OCI-LY1 (cell line): ENCODE measurements around the gene OR6B1.

ENCODE experiments used
- H2AFZ ChIP-seq: fragments of 200-600 bp; sonication (generic), shearing (Covaris generic); 2 replicates; pipeline ENCODE4 v1.6.0; 2014; ENCODE audit warnings: antibody characterized with exemption, mild to moderate bottlenecking, low read length
- H3F3A ChIP-seq: fragments of 200-600 bp; sonication (generic), shearing (Covaris generic); 2 replicates; pipeline ENCODE4 v1.6.0; 2014; ENCODE audit warnings: mild to moderate bottlenecking, antibody characterized with exemption, low read length, moderate library complexity; ENCODE audit not compliant: insufficient read depth
- H3K27ac ChIP-seq: fragments of 200-600 bp; sonication (generic); 2 replicates; pipeline ENCODE4 v1.5.1; 2014; ENCODE audit warnings: low read length, mixed run types, mild to moderate bottlenecking, low read depth; ENCODE audit not compliant: poor library complexity, severe bottlenecking
- H3K27me3 ChIP-seq: fragments of 200-600 bp; sonication (generic); 2 replicates; pipeline ENCODE4 v1.6.0; 2014; ENCODE audit warnings: antibody characterized with exemption, mild to moderate bottlenecking, low read length, moderate library complexity; ENCODE audit not compliant: insufficient read depth
- H3K36me3 ChIP-seq: fragments of 200-600 bp; sonication (generic); 2 replicates; pipeline ENCODE4 v1.6.1; 2014; ENCODE audit warnings: mild to moderate bottlenecking, antibody characterized with exemption, low read length, moderate library complexity, mixed read lengths; ENCODE audit not compliant: insufficient read depth
- H3K4me1 ChIP-seq: fragments of 200-600 bp; sonication (generic); 2 replicates; pipeline ENCODE4 v1.5.1; 2014; ENCODE audit warnings: mild to moderate bottlenecking, low read length, moderate library complexity; ENCODE audit not compliant: insufficient read depth, severe bottlenecking
- H3K4me2 ChIP-seq: fragments of 200-600 bp; sonication (generic), shearing (Covaris generic); 2 replicates; pipeline ENCODE4 v1.6.1; 2014; ENCODE audit warnings: low read length
- H3K4me3 ChIP-seq: fragments of 200-600 bp; sonication (generic); 2 replicates; pipeline ENCODE4 v1.5.1; 2014; ENCODE audit warnings: low read length, low read depth, mild to moderate bottlenecking, mixed read lengths; ENCODE audit not compliant: poor library complexity, severe bottlenecking
- H3K79me2 ChIP-seq: fragments of 200-600 bp; shearing (Covaris generic); 2 replicates; pipeline ENCODE4 v1.6.1; 2016; ENCODE audit warnings: mixed run types, low read length, mixed read lengths; ENCODE audit not compliant: insufficient read depth
- H3K9ac ChIP-seq: fragments of 200-600 bp; sonication (generic), shearing (Covaris generic); 2 replicates; pipeline ENCODE4 v1.6.1; 2014; ENCODE audit warnings: mild to moderate bottlenecking, low read length, mixed read lengths
- H3K9me2 ChIP-seq: fragments of 200-600 bp; sonication (generic), shearing (Covaris generic); 2 replicates; pipeline ENCODE4 v1.6.1; 2014; ENCODE audit warnings: low read depth, mild to moderate bottlenecking, low read length, mixed read lengths
- H3K9me3 ChIP-seq: fragments of 200-600 bp; shearing (Covaris generic); 2 replicates; pipeline ENCODE4 v1.6.1; 2014; ENCODE audit warnings: low read length, mixed read lengths
- H4K20me1 ChIP-seq: fragments of 200-600 bp; sonication (generic), shearing (Covaris generic); 2 replicates; pipeline ENCODE4 v1.6.0; 2016; ENCODE audit warnings: mild to moderate bottlenecking, low read length; ENCODE audit not compliant: insufficient read depth
- EZH2 ChIP-seq: fragments of 200-600 bp; sonication (generic), shearing (Covaris generic); IDR thresholded peaks from 2 replicates; pipeline ENCODE4 v1.8.0; 2017; ENCODE audit warnings: borderline replicate concordance, mixed run types, mild to moderate bottlenecking, antibody characterized with exemption, low read length, moderate library complexity, mixed read lengths
- TF ChIP-seq, protein P1 (sequence below): fragments of 200-600 bp; sonication (generic), shearing (Covaris generic); IDR thresholded peaks from 2 replicates; pipeline ENCODE4 v1.5.1; 2017; ENCODE audit warnings: mild to moderate bottlenecking, antibody characterized with exemption, low read length, moderate library complexity, mixed read lengths

Gene OR6B1

DNA sequence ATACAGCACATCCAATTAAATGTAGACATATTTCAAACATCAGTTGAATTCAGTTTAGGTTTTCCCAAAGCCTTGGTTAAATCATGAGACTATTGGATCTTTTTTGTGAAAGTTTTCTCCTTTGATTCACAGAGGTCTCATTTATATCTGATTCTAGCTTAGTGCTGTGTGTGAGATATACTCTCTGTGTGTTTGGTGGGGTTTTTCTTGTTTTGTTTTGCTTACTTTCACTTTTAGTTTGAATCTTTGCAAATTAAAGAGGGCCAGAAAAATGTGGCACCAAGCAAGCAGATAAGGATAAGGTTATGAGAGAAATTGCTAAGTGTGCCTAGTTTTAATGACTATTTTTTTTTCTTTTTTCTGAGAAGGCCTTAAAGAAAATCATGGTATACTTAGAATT, 12.6 kb upstream of the OR6B1 start:
- no peaks in the 10 kb centered on the region for H3K27me3 ChIP-seq
- H2AFZ ChIP-seq: no peak overlapping the region
- no peak overlapping the region for H3K27ac ChIP-seq
- no peaks in the 10 kb centered on the region for H4K20me1 ChIP-seq
- H3K79me2 ChIP-seq: no peaks in the 10 kb centered on the region
- no peaks in the 10 kb centered on the region for H3K9me3 ChIP-seq
- no peak for TF ChIP-seq EZH2
- TF ChIP-seq, protein P1, sequence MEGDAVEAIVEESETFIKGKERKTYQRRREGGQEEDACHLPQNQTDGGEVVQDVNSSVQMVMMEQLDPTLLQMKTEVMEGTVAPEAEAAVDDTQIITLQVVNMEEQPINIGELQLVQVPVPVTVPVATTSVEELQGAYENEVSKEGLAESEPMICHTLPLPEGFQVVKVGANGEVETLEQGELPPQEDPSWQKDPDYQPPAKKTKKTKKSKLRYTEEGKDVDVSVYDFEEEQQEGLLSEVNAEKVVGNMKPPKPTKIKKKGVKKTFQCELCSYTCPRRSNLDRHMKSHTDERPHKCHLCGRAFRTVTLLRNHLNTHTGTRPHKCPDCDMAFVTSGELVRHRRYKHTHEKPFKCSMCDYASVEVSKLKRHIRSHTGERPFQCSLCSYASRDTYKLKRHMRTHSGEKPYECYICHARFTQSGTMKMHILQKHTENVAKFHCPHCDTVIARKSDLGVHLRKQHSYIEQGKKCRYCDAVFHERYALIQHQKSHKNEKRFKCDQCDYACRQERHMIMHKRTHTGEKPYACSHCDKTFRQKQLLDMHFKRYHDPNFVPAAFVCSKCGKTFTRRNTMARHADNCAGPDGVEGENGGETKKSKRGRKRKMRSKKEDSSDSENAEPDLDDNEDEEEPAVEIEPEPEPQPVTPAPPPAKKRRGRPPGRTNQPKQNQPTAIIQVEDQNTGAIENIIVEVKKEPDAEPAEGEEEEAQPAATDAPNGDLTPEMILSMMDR: no peak
- no peaks in the 10 kb centered on the region for H3F3A ChIP-seq
- no peaks in the 10 kb centered on the region for H3K4me1 ChIP-seq
- no peaks in the 10 kb centered on the region for H3K9me2 ChIP-seq
- H3K36me3 ChIP-seq: no peaks in the 10 kb centered on the region
- no peak overlapping the region for H3K4me2 ChIP-seq
- no peak overlapping the region for H3K4me3 ChIP-seq
- H3K9ac ChIP-seq: no peak overlapping the region

DNA sequence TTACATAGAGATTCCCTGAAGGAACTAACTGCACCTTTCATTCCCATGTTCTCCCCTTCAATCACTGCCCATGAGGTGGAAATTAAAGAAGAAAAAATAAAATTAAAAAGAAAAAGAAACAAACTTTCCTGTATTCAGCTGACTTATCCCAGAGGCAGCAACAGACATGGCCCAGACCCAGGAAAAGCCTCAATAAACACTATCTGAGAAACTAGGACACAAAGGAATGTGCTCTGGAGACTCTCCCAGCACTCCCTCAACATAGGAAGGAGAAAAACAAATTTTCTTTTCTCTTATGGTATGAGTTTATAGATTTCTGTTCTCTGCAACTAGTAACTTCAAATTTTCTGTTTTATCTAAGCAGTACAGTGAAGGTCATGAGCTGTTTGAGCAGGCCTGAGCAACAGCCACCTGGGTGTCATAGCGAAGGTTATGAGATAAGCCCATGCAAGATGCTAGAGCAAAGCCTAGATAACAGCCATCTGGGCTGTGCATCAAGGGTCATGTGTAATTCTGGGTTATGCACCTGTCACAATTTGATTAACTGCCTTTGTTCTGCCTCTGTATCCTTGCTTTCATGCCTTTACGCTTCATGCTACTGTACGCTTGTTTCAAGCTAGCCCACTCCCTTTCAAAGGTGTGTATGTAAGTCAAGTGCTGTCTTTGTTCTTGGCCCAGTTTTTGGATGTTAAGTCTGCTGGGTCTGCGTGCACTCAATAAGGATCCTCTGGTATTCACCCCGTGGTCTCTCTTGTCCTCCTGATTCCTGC, 11.0 kb upstream of the OR6B1 start:
- H3F3A ChIP-seq: no peaks in the 10 kb centered on the region
- no peak for TF ChIP-seq EZH2
- TF ChIP-seq, protein P1: no peak
- H3K4me2 ChIP-seq: no peak overlapping the region
- no peaks in the 10 kb centered on the region for H3K27me3 ChIP-seq
- no peaks in the 10 kb centered on the region for H3K9me2 ChIP-seq
- no peak overlapping the region for H2AFZ ChIP-seq
- no peaks in the 10 kb centered on the region for H3K79me2 ChIP-seq
- no peaks in the 10 kb centered on the region for H3K9me3 ChIP-seq
- no peak overlapping the region for H3K27ac ChIP-seq
- no peaks in the 10 kb centered on the region for H3K36me3 ChIP-seq
- no peaks in the 10 kb centered on the region for H4K20me1 ChIP-seq
- H3K4me3 ChIP-seq: no peak overlapping the region
- H3K9ac ChIP-seq: no peak overlapping the region
- H3K4me1 ChIP-seq: no peaks in the 10 kb centered on the region

DNA sequence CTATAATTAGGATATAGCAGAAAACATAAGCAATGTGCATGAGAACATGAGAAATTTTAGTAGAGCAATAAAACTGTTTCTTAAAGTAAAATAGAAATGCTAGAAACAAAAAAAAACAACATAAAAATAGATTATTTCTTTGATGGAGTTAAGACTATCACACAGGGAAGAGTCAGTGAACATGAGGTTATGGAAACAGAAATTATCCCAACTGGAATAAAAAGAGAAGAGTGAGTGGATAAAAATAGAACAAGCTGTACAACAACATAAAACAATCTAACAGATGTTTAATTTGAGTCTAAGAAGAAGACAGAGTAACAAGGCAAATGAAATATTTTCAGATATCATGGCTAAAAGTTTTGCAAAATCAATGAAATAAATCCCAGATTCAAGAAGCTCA, 7.5 kb upstream of the OR6B1 start:
- no peak overlapping the region for H3K27ac ChIP-seq
- no peaks in the 10 kb centered on the region for H3K9me2 ChIP-seq
- no peak overlapping the region for H3K9ac ChIP-seq
- H3K36me3 ChIP-seq: no peaks in the 10 kb centered on the region
- H3K79me2 ChIP-seq: no peaks in the 10 kb centered on the region
- H2AFZ ChIP-seq: no peak overlapping the region
- no peaks in the 10 kb centered on the region for H3F3A ChIP-seq
- TF ChIP-seq, protein P1: no peak
- no peak for TF ChIP-seq EZH2
- H3K9me3 ChIP-seq: no peaks in the 10 kb centered on the region
- H3K4me3 ChIP-seq: no peak overlapping the region
- H4K20me1 ChIP-seq: no peaks in the 10 kb centered on the region
- H3K4me1 ChIP-seq: no peaks in the 10 kb centered on the region
- no peak overlapping the region for H3K4me2 ChIP-seq
- no peaks in the 10 kb centered on the region for H3K27me3 ChIP-seq
